Stimulated activated CD4-positive, alpha-beta T cell treated with anti-CD3 and anti-CD28 coated beads, Interleukin-4, amount 100 ng/mL, for 48 hours (primary cell): ENCODE results near the gene RAP1GAP.

Source experiments
- DNase-seq, 2 donors: peaks; one replicate each; pipeline ENCODE4 v3.0.0-alpha.2; 2020; ENCODE audit warnings: low read depth in 2 of 2

The RAP1GAP gene

GRCh38 chr1:21669258-21670058, at the start of gene RAP1GAP:
TSS of gene RAP1GAP (minus strand) at chr1:21669357. CDS start at chr1:21620032, 49,325 bp downstream.
- no peak for DNase-seq

GRCh38 chr1:21716169-21716568, 47.0 kb upstream of the RAP1GAP start:
- no peak for DNase-seq

- DNase-seq = no peak
Measured at GRCh38 chr1:21707891-21708290, 38.7 kb upstream of the RAP1GAP start.

- DNase-seq = no peak
Measured at GRCh38 chr1:21707086-21707840, 38.1 kb upstream of the RAP1GAP start.

GRCh38 chr1:21706151-21706835, 37.1 kb upstream of the RAP1GAP start:
- DNase-seq = no peak

- no peak for DNase-seq
Measured at GRCh38 chr1:21705303-21705980, 36.3 kb upstream of the RAP1GAP start.

- no peak for DNase-seq
Measured at GRCh38 chr1:21704145-21704544, 35.0 kb upstream of the RAP1GAP start.

- no peak for DNase-seq
Measured at GRCh38 chr1:21703318-21703963, 34.3 kb upstream of the RAP1GAP start.

- no peak for DNase-seq
Measured at GRCh38 chr1:21702780-21703179, 33.6 kb upstream of the RAP1GAP start.

- DNase-seq = no peak
Measured at GRCh38 chr1:21701401-21701800, 32.2 kb upstream of the RAP1GAP start.

- no peak for DNase-seq
Measured at GRCh38 chr1:21700094-21700493, 30.9 kb upstream of the RAP1GAP start.

GRCh38 chr1:21696931-21697330, 27.8 kb upstream of the RAP1GAP start:
- DNase-seq = no peak

- no peak for DNase-seq
Measured at GRCh38 chr1:21693732-21694131, 24.6 kb upstream of the RAP1GAP start.

- DNase-seq = no peak
Measured at GRCh38 chr1:21691739-21692138, 22.6 kb upstream of the RAP1GAP start.

GRCh38 chr1:21689661-21690372, 20.7 kb upstream of the RAP1GAP start:
- no peak for DNase-seq

GRCh38 chr1:21687081-21687529, 17.9 kb upstream of the RAP1GAP start:
- DNase-seq = no peak

GRCh38 chr1:21685946-21686678, 17.0 kb upstream of the RAP1GAP start:
- no peak for DNase-seq

GRCh38 chr1:21681426-21681825, 12.3 kb upstream of the RAP1GAP start:
- DNase-seq = no peak

GRCh38 chr1:21680918-21681317, 11.8 kb upstream of the RAP1GAP start:
- no peak for DNase-seq

GRCh38 chr1:21680381-21680780, 11.2 kb upstream of the RAP1GAP start:
- DNase-seq = no peak
